HFF-Myc (cell line): ENCODE measurements around the gene RAB5B.

Experiments used
- DNase-seq: peaks from one replicate; pipeline ENCODE4 v3.0.0-alpha.2; 2011; ENCODE audit warnings: low read depth; ENCODE audit errors: extremely low read depth
- H3K4me3 ChIP-seq: replicated peaks from 2 replicates; pipeline ENCODE4 v1.5.1; 2011; ENCODE audit warnings: low read depth, mild to moderate bottlenecking, control low read depth, low read length
- CTCF ChIP-seq: IDR thresholded peaks from 2 replicates; pipeline ENCODE4 v1.5.1; 2012; ENCODE audit warnings: mild to moderate bottlenecking, low read depth, low read length, control low read depth; ENCODE audit errors: missing control alignments

RAB5B gene

GRCh38 chr12:56031987-56032386 lies 58.1 kb downstream of the RAB5B start:
- no peak for TF ChIP-seq CTCF
- H3K4me3 ChIP-seq: no peak overlapping the region
- DNase-seq: no peak

GRCh38 chr12:56034586-56035332 lies 60.9 kb downstream of the RAB5B start:
- no peak for DNase-seq
- TF ChIP-seq CTCF: no peak
- H3K4me3 ChIP-seq: no peak overlapping the region

GRCh38 chr12:56037161-56037560 lies 63.3 kb downstream of the RAB5B start:
- no peak for TF ChIP-seq CTCF
- H3K4me3 ChIP-seq: no peak overlapping the region
- no peak for DNase-seq

GRCh38 chr12:56038022-56038655 lies 64.3 kb downstream of the RAB5B start:
- TF ChIP-seq CTCF: no peak
- no peak overlapping the region for H3K4me3 ChIP-seq
- no peak for DNase-seq

GRCh38 chr12:56040151-56040550 lies 66.3 kb downstream of the RAB5B start:
- no peak for DNase-seq
- TF ChIP-seq CTCF: no peak
- H3K4me3 ChIP-seq: no peak overlapping the region

- TF ChIP-seq CTCF: no peak
- no peak for DNase-seq
- peak overlapping the region; percentile 41 for H3K4me3 ChIP-seq
These were observed 67.2 kb downstream of the RAB5B start for GRCh38 chr12:56040963-56041551.
